HFF-Myc (cell line): Measurements from ENCODE around the gene CELF5.

Experiments used
- DNase-seq: peaks from one replicate; pipeline ENCODE4 v3.0.0-alpha.2; 2011; ENCODE audit warnings: low read depth; ENCODE audit errors: extremely low read depth
- H3K4me3 ChIP-seq: replicated peaks from 2 replicates; pipeline ENCODE4 v1.5.1; 2011; ENCODE audit warnings: low read depth, mild to moderate bottlenecking, control low read depth, low read length
- TF ChIP-seq, protein P1 (sequence below): IDR thresholded peaks from 2 replicates; pipeline ENCODE4 v1.5.1; 2012; ENCODE audit warnings: mild to moderate bottlenecking, low read depth, low read length, control low read depth; ENCODE audit errors: missing control alignments

CELF5 gene

DNA sequence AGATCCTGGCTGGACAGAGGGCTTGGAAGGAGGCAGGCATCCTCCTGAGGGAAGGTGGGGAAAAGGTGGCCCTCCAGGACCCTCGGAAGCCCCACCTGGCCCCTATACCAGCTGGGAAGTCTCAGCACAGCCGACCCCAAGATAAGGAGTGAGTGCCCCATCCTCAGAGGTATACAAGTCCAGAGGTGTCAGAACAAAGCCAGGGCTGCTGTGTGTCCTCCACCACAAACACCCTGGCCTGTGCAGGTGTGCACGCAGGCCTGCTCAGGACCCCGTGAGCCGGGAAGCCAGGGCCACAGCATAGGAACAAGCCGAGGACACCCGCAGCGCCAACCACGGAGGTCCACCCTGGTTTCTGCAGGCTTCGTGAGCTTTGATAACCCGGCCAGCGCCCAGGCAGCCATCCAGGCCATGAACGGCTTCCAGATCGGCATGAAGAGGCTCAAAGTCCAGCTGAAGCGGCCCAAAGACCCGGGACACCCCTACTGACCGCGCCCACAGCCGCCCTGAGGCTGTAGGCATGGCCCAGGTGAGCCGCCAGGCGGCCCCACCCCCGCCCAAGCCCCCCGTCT is 68.6 kb downstream of the CELF5 start:
- H3K4me3 ChIP-seq, result no peak overlapping the region
- TF ChIP-seq, protein P1, sequence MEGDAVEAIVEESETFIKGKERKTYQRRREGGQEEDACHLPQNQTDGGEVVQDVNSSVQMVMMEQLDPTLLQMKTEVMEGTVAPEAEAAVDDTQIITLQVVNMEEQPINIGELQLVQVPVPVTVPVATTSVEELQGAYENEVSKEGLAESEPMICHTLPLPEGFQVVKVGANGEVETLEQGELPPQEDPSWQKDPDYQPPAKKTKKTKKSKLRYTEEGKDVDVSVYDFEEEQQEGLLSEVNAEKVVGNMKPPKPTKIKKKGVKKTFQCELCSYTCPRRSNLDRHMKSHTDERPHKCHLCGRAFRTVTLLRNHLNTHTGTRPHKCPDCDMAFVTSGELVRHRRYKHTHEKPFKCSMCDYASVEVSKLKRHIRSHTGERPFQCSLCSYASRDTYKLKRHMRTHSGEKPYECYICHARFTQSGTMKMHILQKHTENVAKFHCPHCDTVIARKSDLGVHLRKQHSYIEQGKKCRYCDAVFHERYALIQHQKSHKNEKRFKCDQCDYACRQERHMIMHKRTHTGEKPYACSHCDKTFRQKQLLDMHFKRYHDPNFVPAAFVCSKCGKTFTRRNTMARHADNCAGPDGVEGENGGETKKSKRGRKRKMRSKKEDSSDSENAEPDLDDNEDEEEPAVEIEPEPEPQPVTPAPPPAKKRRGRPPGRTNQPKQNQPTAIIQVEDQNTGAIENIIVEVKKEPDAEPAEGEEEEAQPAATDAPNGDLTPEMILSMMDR, result no peak
- no peak for DNase-seq

DNA sequence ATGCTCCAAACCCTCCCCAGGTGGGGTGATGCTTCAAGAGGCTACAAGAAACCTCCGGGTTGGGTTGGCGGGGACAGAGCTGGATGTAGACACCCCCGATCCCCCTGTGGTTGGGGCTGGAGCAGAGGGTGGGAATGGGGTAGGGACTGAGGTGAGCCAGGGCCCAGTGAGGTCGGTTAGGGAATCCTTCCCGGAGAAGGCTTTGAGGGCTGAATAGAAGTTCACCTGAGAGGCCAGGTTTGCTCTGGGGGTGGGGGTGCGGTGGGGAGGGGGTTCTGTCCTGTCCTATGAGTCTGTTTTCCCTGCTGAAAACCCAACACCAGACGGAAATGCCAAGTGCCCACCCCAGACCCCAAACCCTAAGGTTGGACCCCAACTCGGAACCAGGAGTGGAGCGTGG is 69.1 kb downstream of the CELF5 start:
- TF ChIP-seq, protein P1, result no peak
- H3K4me3 ChIP-seq, result no peak overlapping the region

DNA sequence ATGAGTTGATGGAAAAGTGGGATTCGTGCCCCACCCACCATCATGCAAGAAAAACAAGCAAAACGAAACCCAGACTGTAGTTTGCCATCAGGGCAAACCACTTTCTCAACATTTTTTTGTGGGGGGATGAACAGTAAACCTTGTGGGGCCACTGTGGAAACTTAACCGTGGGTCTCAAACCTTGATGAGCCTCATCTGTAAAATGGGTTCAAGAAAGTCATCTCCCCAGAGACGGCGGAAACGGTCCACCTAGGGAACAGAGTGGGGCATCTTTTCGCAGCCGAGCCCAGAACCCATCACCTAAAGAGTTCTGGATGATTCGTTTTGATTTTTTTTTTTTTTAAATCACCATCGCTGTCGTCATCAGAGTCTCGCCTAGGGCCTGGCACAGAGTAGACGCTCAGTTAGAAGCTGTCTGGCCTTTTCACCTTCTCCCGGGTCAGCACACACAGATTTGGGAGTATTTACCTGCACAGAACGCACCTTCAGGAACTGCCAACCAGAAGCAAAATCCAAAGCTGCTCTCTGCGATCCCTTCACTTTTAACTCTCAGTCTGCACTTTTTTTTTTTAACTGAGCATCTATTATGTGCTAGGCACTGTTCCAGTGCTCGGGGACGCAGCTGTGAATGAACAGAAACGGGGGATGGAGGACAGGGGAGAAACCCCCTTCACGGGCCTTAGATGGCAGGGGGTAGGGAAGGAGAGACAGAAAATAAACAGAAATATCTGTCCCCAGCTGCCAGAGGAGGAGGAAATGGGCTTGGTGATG is 69.8 kb downstream of the CELF5 start:
- no peak overlapping the region for H3K4me3 ChIP-seq
- TF ChIP-seq, protein P1, result no peak
- DNase-seq, result no peak

More for the DNA sequence above, 69.1 kb downstream of the CELF5 start:
- no peak for DNase-seq

DNA sequence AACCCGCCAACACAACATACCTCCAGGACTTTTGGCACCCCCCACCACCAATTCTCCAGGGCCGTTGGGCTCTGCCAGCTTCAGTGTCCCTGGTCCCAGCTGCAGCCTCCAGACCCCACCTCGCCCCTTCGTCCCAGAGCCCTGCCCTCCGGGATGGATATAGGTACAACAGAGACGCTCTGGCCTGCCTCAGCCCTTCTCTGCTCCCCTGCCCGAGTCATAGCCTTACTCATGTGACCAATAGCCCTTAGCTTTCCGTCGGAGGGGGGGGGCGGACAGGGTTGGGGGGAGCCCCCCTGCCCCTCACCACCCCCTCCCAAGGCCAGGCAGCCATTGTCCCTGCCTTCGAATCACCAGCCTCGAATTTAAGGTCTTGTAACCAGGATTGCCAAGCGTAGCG is 71.1 kb downstream of the CELF5 start:
- TF ChIP-seq, protein P1, result no peak
- DNase-seq, result no peak

DNA sequence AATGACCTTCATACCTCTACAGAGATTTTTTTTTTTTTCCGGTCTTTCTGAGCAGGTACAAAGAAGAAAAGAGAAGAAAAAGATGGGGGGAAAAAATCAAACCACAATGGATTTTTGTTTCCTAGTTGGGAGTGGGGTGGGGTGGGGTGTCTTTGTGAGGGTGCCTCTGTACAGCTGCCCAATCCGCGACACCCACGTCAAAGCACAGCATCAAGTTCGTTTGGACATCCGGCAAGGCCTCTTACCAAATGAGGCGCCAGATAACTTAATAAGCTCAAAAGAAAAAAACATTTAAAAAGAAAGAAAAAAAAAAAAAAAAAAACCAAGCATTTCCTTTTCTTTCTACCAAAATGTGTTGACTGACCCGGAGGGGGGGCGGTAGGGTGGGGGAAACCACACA is 71.6 kb downstream of the CELF5 start:
- H3K4me3 ChIP-seq, result no peak overlapping the region
- DNase-seq, result no peak
- TF ChIP-seq, protein P1, result no peak

More for the DNA sequence above, 71.1 kb downstream of the CELF5 start:
- no peak overlapping the region for H3K4me3 ChIP-seq

DNA sequence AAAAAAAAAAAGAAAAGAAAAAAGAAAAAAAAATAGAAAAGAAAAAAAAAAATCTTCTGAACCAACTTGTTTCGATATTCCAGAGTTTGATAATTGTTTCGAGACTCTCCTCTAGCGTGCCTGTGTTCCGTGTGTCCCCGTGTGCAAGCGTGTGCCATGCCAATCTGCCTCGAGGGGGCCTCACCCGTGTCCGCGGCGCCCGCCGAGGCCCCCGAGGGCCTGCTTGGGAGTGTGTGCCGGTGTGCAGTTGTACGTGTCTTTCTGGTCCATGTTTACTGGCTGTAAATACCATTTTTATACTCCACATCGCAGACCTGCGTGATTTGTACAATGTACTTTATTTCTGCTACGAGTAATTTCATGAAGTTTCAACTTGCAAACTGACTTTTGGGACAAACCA is 72.0 kb downstream of the CELF5 start:
- TF ChIP-seq, protein P1, result no peak
- no peak for DNase-seq
- H3K4me3 ChIP-seq, result no peak overlapping the region
